COLO829 (cell line): ENCODE results near the gene NRAP.
"Not testable (repeated sequence)": the region's sequence is repeated elsewhere in the genome, so short reads cannot be mapped to it uniquely, and the experiment has no call there.

Source experiments
- DNase-seq: peaks from one replicate; pipeline ENCODE4 v3.0.0; 2012; ENCODE audit warnings: low spot score

The NRAP gene

DNA sequence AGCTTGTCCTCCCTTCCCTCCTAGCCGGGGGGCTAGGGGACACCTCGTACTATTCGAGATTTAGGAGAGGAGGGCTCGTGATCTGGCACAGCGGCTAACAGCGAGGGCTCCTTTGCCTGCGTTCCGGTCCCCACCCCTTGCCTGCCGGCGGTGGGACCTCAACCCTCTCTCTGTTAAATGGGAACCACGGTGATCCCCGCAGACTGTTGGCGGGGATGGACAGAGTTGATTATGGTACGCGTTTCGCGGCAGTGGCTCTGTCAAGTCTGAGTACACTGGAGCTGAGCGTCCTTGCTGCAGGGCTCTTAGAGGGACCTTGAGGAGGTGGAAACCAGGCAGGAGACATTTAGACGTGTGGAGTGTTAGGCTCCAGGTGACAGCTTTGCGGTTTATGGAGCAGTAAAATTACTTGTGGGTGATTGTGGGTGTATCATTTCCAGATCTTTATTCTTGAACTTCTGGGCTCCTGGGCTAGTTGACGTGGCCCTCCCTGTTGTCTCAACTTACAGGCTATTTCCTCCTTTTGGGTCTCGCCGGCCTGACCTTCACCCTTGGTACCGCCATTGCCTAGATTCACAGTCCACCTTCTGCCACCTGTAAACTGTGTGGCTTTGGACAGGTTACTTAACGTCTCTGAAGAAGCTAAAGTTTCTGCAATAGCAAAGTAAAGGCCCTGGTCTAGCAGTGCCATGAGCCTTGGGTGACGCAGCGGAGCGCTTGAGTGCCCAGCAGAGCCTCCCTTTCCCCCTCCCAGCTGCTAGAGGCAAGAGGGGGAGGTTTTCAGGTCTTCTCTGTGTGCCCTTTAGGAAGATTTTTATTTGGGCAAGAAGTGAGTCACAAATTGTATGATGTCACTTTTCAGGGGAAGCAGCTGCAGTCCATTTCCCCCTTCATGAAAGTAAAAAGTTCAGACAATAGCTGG, 16.6 kb upstream of the NRAP start:
- DNase-seq, result no peak

DNA sequence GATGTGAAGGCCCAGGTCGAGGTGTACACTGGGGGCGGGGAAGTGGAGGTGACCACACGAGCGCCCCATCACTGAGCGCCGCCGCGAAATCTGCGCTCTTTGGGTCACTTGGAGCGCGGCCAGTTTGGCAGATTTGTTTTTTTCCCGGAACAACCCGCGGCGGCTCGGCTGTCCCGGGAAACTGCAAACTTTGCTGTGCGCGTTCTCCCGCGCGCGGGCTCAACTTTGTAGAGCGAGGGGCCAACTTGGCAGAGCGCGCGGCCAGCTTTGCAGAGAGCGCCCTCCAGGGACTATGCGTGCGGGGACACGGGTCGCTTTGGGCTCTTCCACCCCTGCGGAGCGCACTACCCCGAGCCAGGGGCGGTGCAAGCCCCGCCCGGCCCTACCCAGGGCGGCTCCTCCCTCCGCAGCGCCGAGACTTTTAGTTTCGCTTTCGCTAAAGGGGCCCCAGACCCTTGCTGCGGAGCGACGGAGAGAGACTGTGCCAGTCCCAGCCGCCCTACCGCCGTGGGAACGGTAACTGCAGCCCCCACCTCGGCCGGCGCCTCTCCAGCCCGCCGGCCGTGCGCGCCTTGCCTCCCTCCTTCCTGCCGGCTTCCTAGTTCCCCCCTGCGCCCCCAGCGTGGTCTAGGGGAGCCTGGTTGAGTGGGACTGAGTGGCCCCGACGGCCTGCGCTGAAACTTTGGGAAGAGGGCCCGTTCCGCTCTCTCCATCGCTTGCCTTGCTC, 15.8 kb upstream of the NRAP start, which contains the start of gene CASP7:
Gene CASP7, plus strand, starts transcription at position 450 of the 727 bp plus-strand sequence. CDS start 17,582 bp downstream, outside the sequence.
- DNase-seq, result peak; percentile 23

- DNase-seq, result no peak
Measured at GRCh38 chr10:113666682-113667252, 2.9 kb upstream of the NRAP start.

- DNase-seq, result no peak
Measured at GRCh38 chr10:113665806-113666354, 2.0 kb upstream of the NRAP start.

GRCh38 chr10:113665352-113665751, 1.5 kb upstream of the NRAP start:
- no peak for DNase-seq

GRCh38 chr10:113663142-113663541, 699 bp downstream of the NRAP start:
- DNase-seq, result peak; percentile 41

GRCh38 chr10:113661332-113661731, 2.5 kb downstream of the NRAP start:
- DNase-seq, result no peak

GRCh38 chr10:113657544-113657943, 6.3 kb downstream of the NRAP start:
- DNase-seq, result no peak

GRCh38 chr10:113656896-113657295, 6.9 kb downstream of the NRAP start:
- DNase-seq, result no peak

- DNase-seq, result not testable (repeated sequence)
Measured at GRCh38 chr10:113652456-113652855, 11.4 kb downstream of the NRAP start.

GRCh38 chr10:113651898-113652297, 11.9 kb downstream of the NRAP start:
- no peak for DNase-seq

DNA sequence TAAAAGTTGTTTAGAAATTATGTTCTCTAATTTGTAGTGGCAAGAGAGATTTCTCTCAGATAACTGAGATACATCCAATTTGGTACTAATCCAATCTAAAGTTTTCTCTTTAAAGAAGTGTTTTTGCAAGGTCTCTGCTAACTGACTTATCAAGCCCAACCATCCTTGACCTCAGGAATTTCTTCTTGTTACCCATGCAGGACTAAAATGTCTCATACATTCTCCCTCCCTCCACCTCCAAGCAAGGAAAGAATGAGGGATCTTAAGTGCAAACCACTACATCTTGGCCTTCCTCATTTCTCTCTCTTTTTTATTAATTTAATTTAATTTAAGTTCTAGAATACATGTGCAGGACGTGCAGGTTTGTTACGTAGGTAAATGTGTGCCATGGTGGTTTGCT, 12.8 kb downstream of the NRAP start:
- no peak for DNase-seq

DNA sequence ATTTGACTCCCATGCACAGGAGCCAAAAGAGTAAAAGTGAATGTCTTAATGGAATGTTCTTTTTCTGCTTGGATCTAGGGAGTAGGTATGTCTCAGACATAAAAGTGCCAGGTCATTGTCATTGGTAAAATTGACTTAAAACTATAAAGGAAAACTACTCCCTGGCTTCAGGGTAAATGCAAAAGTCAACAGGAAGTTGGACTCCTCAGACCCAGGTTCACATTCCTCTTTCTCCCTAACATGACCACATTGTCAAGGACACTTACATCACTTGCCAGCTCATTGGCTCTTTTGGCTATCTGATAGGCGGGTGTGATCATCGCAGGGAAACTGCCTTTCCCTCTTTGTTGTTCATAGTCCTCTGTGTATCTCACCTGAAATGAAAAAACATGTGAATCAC, 13.7 kb downstream of the NRAP start:
- no peak for DNase-seq

GRCh38 chr10:113648478-113648877, 15.4 kb downstream of the NRAP start:
- no peak for DNase-seq

GRCh38 chr10:113647812-113648211, 16.0 kb downstream of the NRAP start:
- no peak for DNase-seq

- no peak for DNase-seq
Measured at GRCh38 chr10:113646336-113647201, 17.3 kb downstream of the NRAP start.

DNA sequence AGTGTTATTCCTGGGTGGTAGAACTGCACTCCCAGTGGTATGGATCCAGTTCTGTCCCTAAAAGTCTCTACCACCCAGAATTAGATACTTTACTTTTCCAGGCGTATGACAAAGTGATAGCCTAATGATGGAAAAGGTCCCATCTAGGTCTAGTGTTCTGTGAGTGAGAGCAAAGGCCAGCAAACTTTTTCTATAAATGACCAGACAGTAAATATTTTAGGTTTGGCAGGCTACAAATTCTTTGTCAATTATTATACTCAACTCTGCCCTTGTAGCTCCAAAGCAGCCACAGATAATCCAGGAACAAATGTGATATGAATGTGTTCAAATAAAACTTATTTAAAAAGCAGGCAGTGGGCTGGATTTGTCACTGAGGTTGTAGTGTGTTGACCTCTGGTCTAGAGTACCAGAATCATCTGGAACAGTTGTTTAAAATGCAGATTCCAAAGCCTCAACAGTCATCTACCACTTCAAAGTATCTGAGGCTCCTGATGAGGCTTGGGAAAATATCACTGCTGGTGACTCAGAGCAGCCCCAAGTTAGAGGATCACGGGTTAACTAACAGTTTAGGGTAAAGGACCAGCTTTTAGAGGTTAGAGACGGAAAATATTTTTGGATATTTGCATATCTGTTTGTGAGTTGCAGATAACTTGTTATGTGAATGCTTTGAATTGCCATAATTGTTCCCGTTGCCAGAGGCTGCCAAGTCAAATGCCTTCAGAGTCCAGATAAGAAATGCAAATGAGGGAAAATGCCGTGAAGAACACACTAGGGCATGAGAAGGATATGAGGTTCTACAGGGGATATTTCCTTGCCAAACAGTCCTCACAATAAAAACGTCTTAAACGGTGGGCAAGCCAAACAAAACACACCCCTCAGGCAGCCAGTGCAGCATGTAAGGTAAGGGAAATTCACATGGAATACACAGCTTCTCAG, 19.4 kb downstream of the NRAP start:
- peak; percentile 37 for DNase-seq

GRCh38 chr10:113643183-113643582, 20.7 kb downstream of the NRAP start:
- no peak for DNase-seq

GRCh38 chr10:113641702-113642101, 22.1 kb downstream of the NRAP start:
- DNase-seq, result no peak

DNA sequence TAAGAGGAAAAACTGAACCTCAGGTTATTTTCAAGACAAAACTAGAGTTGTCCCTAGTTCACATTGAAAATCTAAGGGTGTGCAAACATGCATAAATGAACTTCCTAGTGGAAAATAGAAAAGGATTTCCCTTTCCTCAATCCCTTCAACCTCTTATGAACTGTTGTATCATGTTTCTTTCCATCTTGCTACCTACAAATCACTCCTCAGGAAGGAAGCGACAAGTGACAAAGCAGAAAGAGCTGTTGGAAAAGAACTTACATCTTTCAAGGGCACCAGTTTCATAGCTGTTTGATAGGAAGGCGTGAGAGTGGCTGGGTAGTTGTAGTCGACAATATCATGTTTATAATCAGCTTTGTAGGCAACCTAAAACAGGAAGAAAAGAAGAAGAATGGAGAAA, 23.9 kb downstream of the NRAP start:
- DNase-seq, result no peak
